IMR-90 (cell line): ENCODE data around the gene NUFIP1. TPM values are rescaled to one million over a fixed set of nuclear protein-coding genes. Genes with fewer than 3 reads are reported as not detected.

Source experiments
- ATAC-seq: fragments of 200-7000 bp; cut with Tn5 transposase; 2 replicates; pipeline ENCODE4 v1.9.1; 2020; ENCODE audit warnings: low read depth, mild to moderate bottlenecking, moderate library complexity
- BruUV-seq: library from RNA; stranded (reverse); fragments of 400-500 nt; replicated peaks from 2 replicates; lab custom pipeline; 2021; lab: Mats Ljungman, UMichigan
- CTCF ChIA-PET: fragments of 300-600 bp; formaldehyde crosslinking; extraction: SDS; loops from one replicate; lab custom pipeline; 2021; ENCODE audit warnings: antibody characterized with exemption; lab: Yijun Ruan, JAX
- POLR2A ChIA-PET: fragments of 300-600 bp; sonication (Branson Sonifier 250); formaldehyde crosslinking; loops from one replicate; lab custom pipeline; 2022; ENCODE audit warnings: antibody characterized with exemption; ENCODE audit not compliant: unreplicated experiment; lab: Charles Lee
- DNase-seq: peaks from one replicate; pipeline ENCODE4 v3.0.0; 2013
- H2AFZ ChIP-seq: replicated peaks from 2 replicates; pipeline ENCODE3; 2013; ENCODE audit warnings: low read length, mild to moderate bottlenecking; ENCODE audit not compliant: poor library complexity
- H2AK5ac ChIP-seq: 2 replicates; pipeline ENCODE4 v1.6.1; 2013; ENCODE audit warnings: low read depth, low read length, inconsistent platforms
- H2AK9ac ChIP-seq: replicated peaks from 2 replicates; pipeline ENCODE3; 2013; ENCODE audit warnings: mild to moderate bottlenecking, low read depth, low read length, moderate library complexity; ENCODE audit not compliant: poor library complexity
- H2BK120ac ChIP-seq: 2 replicates; pipeline ENCODE4 v1.6.1; 2013; ENCODE audit warnings: low read depth, low read length, inconsistent platforms
- H2BK15ac ChIP-seq: 3 replicates; pipeline ENCODE4 v1.6.1; 2013; ENCODE audit warnings: low read depth, low read length, inconsistent platforms
- H2BK20ac ChIP-seq: 2 replicates; pipeline ENCODE4 v1.6.1; 2013; ENCODE audit warnings: low read depth, mild to moderate bottlenecking, inconsistent platforms, low read length, moderate library complexity
- H2BK5ac ChIP-seq: 2 replicates; pipeline ENCODE4 v1.6.1; 2013; ENCODE audit warnings: mild to moderate bottlenecking, low read depth, low read length, inconsistent platforms; ENCODE audit not compliant: poor library complexity, severe bottlenecking
- H3K14ac ChIP-seq: replicated peaks from 2 replicates; pipeline ENCODE4 v1.6.1; 2013; ENCODE audit warnings: low read depth, low read length, inconsistent platforms
- H3K18ac ChIP-seq: 2 replicates; pipeline ENCODE4 v1.6.1; 2013; ENCODE audit warnings: low read depth, low read length, control low read depth
- H3K23ac ChIP-seq: 2 replicates; pipeline ENCODE4 v1.6.1; 2013; ENCODE audit warnings: low read depth, low read length, inconsistent platforms
- H3K27ac ChIP-seq: 2 replicates; pipeline ENCODE4 v1.5.1; 2013; ENCODE audit warnings: mild to moderate bottlenecking, control low read depth, low read length; ENCODE audit not compliant: insufficient read depth
- H3K27me3 ChIP-seq: 2 replicates; pipeline ENCODE4 v1.6.1; 2013; ENCODE audit warnings: low read length; ENCODE audit not compliant: control insufficient read depth, insufficient read depth
- H3K36me3 ChIP-seq: 2 replicates; pipeline ENCODE4 v1.6.1; 2013; ENCODE audit warnings: low read length, mixed read lengths; ENCODE audit not compliant: control insufficient read depth, insufficient read depth
- H3K4ac ChIP-seq: 2 replicates; pipeline ENCODE4 v1.6.1; 2013; ENCODE audit warnings: low read depth, low read length, inconsistent platforms
- H3K4me1 ChIP-seq: 2 replicates; pipeline ENCODE4 v1.6.1; 2013; ENCODE audit warnings: low read length, mixed read lengths; ENCODE audit not compliant: control insufficient read depth, insufficient read depth
- H3K4me2 ChIP-seq: 2 replicates; pipeline ENCODE4 v1.6.1; 2013; ENCODE audit warnings: low read depth, mild to moderate bottlenecking, control low read depth, low read length, moderate library complexity
- H3K4me3 ChIP-seq: 2 replicates; pipeline ENCODE4 v1.5.1; 2013; ENCODE audit warnings: low read depth, mild to moderate bottlenecking, control low read depth, low read length, moderate library complexity; ENCODE audit not compliant: insufficient read depth
- H3K56ac ChIP-seq: 2 replicates; pipeline ENCODE4 v1.6.1; 2013; ENCODE audit warnings: low read length, inconsistent platforms; ENCODE audit not compliant: insufficient read depth; ENCODE audit errors: extremely low read depth
- H3K79me1 ChIP-seq, 2 experiments: 2 replicates each; pipeline ENCODE4 v1.6.1; 2013; ENCODE audit warnings: low read length in 2 of 2, inconsistent platforms in 1 of 2, low read depth in 1 of 2
- H3K9ac ChIP-seq: 2 replicates; pipeline ENCODE4 v1.6.1; 2013; ENCODE audit warnings: low read depth, low read length, control low read depth
- H3K9me1 ChIP-seq: 2 replicates; pipeline ENCODE4 v1.6.1; 2013; ENCODE audit warnings: low read length, inconsistent platforms; ENCODE audit not compliant: insufficient read depth
- H3K9me3 ChIP-seq: 2 replicates; pipeline ENCODE4 v1.6.1; 2013; ENCODE audit warnings: low read length; ENCODE audit not compliant: control insufficient read depth, insufficient read depth
- H4K20me1 ChIP-seq: 2 replicates; pipeline ENCODE4 v1.6.1; 2013; ENCODE audit warnings: low read length, inconsistent platforms; ENCODE audit not compliant: insufficient read depth
- H4K5ac ChIP-seq: 2 replicates; pipeline ENCODE4 v1.6.1; 2013; ENCODE audit warnings: mild to moderate bottlenecking, low read depth, low read length, control low read depth
- H4K8ac ChIP-seq, 2 experiments: 2 replicates each; pipeline ENCODE4 v1.6.1; 2013; ENCODE audit warnings: low read depth in 2 of 2, low read length in 2 of 2, control low read depth in 1 of 2, inconsistent platforms in 1 of 2
- H4K91ac ChIP-seq: 2 replicates; pipeline ENCODE4 v1.6.1; 2013; ENCODE audit warnings: low read depth, low read length, inconsistent platforms; ENCODE audit not compliant: insufficient read depth
- BHLHE40 ChIP-seq: fragments of 150-350 bp; IDR thresholded peaks from 2 replicates; pipeline ENCODE4 v1.6.1; 2016; ENCODE audit warnings: mild to moderate bottlenecking, low read depth, low read length
- CEBPB ChIP-seq: IDR thresholded peaks from 2 replicates; pipeline ENCODE4 v1.6.1; 2012; ENCODE audit warnings: low read depth, low read length, improper control_type of control experiment
- CHD1 ChIP-seq: IDR thresholded peaks from 2 replicates; pipeline ENCODE4 v1.6.1; 2012; ENCODE audit warnings: low read depth, low read length, improper control_type of control experiment
- FOS ChIP-seq: fragments of 150-350 bp; IDR thresholded peaks from 2 replicates; pipeline ENCODE4 v1.6.1; 2016; ENCODE audit warnings: low read depth, low read length
- MAFK ChIP-seq: IDR thresholded peaks from 2 replicates; pipeline ENCODE4 v1.6.1; 2012; ENCODE audit warnings: low read depth, low read length, improper control_type of control experiment
- MAZ ChIP-seq: IDR thresholded peaks from 2 replicates; pipeline ENCODE4 v1.6.1; 2012; ENCODE audit warnings: low read depth, mild to moderate bottlenecking, low read length, improper control_type of control experiment, moderate library complexity, borderline replicate concordance
- MXI1 ChIP-seq: IDR thresholded peaks from 2 replicates; pipeline ENCODE4 v1.6.1; 2012; ENCODE audit warnings: low read depth, mild to moderate bottlenecking, low read length, moderate library complexity, borderline replicate concordance
- NFE2L2 ChIP-seq: fragments of 150-350 bp; IDR thresholded peaks from 2 replicates; pipeline ENCODE4 v1.6.1; 2016; ENCODE audit warnings: low read depth, mild to moderate bottlenecking, low read length
- POLR2A ChIP-seq: IDR thresholded peaks from 2 replicates; pipeline ENCODE4 v1.6.1; 2012; ENCODE audit warnings: mild to moderate bottlenecking, low read depth, low read length
- RAD21 ChIP-seq: IDR thresholded peaks from 2 replicates; pipeline ENCODE4 v1.6.1; 2012; ENCODE audit warnings: low read length, improper control_type of control experiment
- RCOR1 ChIP-seq: IDR thresholded peaks from 2 replicates; pipeline ENCODE4 v1.6.1; 2012; ENCODE audit warnings: mild to moderate bottlenecking, low read length, improper control_type of control experiment; ENCODE audit not compliant: insufficient replicate concordance
- RFX5 ChIP-seq: IDR thresholded peaks from 2 replicates; pipeline ENCODE4 v1.8.0; 2012; ENCODE audit warnings: low read depth, mild to moderate bottlenecking, low read length, moderate library complexity
- SMC3 ChIP-seq: fragments of 150-350 bp; IDR thresholded peaks from 2 replicates; pipeline ENCODE4 v1.6.1; 2016; ENCODE audit warnings: low read depth, mild to moderate bottlenecking, antibody characterized with exemption, low read length, moderate library complexity
- WGBS, 2 experiments: methylation state at CpG; one replicate each; pipeline versions ENCODE4 v1.1.5 to v1.1.7; 2013; ENCODE audit warnings: missing lambda C conversion rate in 2 of 2; ENCODE audit not compliant: insufficient read length in 1 of 2; ENCODE audit errors: extremely low coverage in 2 of 2; 5-methylcytosine and 5-hydroxymethylcytosine counted together
- dilution Hi-C: fragments of 300-500 bp; cut with HindIII; formaldehyde crosslinking; loops from one replicate; pipeline ENCODE4 v1.14.3; 2018; ENCODE audit warnings: low sequenced_read_pairs; ENCODE audit not compliant: unreplicated experiment
- in situ Hi-C: fragments of 300-500 bp; cut with MboI; formaldehyde crosslinking; loops from 3 replicates; pipeline ENCODE4 v1.14.3; 2019; ENCODE audit warnings: low sequenced_read_pairs, inconsistent platforms, mixed read lengths
- intact Hi-C: fragments of 100-400 bp; cut with micrococcal nuclease; formaldehyde crosslinking; loops from 2 replicates; pipeline ENCODE4 v1.10.0; 2022
- polyA plus RNA-seq, 3 experiments: library from polyadenylated mRNA; depleted of rRNA; stranded (reverse); fragments of >200 nt; gene quantifications; 2 replicates each; pipeline ENCODE4 v1.2.3, GENCODE V29; 2012; ENCODE audit warnings: low replicate concordance in 1 of 3
- total RNA-seq: library from RNA; depleted of rRNA; stranded (reverse); fragments of >200 nt; gene quantifications from 2 replicates; pipeline ENCODE4 v1.2.3, GENCODE V29; 2012
- TF ChIP-seq, protein P1 (sequence below): fragments of 150-350 bp; IDR thresholded peaks from 2 replicates; pipeline ENCODE4 v1.6.1; 2017; ENCODE audit warnings: mild to moderate bottlenecking, antibody characterized with exemption, low read length, low read depth
- TF ChIP-seq, protein P2 (sequence below): conservative IDR thresholded peaks from 2 replicates; pipeline ENCODE4 v1.5.1; 2012; ENCODE audit warnings: mild to moderate bottlenecking, low read depth, low read length, improper control_type of control experiment
- TF ChIP-seq, protein P3 (sequence below): fragments of 150-350 bp; IDR thresholded peaks from 2 replicates; pipeline ENCODE4 v1.6.1; 2016; ENCODE audit warnings: low read depth, mild to moderate bottlenecking, low read length, moderate library complexity, borderline replicate concordance

The NUFIP1 gene
- total and polyA plus RNA-seq, 2 of the 4 experiments (the other 2 are of a cell fraction): 1.4 to 2.3 TPM

- no peaks in the 10 kb centered on the region for H4K20me1 ChIP-seq
- TF ChIP-seq FOS (no peak), NFE2L2 (no peak), RAD21 (no peak), MAFK (no peak), POLR2A (no peak), RFX5 (no peak), MAZ (no peak), CHD1 (no peak), BHLHE40 (no peak), RCOR1 (no peak), MXI1 (no peak), SMC3 (no peak), CEBPB (no peak)
- TF ChIP-seq, protein P1, sequence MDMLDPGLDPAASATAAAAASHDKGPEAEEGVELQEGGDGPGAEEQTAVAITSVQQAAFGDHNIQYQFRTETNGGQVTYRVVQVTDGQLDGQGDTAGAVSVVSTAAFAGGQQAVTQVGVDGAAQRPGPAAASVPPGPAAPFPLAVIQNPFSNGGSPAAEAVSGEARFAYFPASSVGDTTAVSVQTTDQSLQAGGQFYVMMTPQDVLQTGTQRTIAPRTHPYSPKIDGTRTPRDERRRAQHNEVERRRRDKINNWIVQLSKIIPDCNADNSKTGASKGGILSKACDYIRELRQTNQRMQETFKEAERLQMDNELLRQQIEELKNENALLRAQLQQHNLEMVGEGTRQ: no peak
- TF ChIP-seq, protein P2, sequence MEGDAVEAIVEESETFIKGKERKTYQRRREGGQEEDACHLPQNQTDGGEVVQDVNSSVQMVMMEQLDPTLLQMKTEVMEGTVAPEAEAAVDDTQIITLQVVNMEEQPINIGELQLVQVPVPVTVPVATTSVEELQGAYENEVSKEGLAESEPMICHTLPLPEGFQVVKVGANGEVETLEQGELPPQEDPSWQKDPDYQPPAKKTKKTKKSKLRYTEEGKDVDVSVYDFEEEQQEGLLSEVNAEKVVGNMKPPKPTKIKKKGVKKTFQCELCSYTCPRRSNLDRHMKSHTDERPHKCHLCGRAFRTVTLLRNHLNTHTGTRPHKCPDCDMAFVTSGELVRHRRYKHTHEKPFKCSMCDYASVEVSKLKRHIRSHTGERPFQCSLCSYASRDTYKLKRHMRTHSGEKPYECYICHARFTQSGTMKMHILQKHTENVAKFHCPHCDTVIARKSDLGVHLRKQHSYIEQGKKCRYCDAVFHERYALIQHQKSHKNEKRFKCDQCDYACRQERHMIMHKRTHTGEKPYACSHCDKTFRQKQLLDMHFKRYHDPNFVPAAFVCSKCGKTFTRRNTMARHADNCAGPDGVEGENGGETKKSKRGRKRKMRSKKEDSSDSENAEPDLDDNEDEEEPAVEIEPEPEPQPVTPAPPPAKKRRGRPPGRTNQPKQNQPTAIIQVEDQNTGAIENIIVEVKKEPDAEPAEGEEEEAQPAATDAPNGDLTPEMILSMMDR: no peak
- TF ChIP-seq, protein P3, sequence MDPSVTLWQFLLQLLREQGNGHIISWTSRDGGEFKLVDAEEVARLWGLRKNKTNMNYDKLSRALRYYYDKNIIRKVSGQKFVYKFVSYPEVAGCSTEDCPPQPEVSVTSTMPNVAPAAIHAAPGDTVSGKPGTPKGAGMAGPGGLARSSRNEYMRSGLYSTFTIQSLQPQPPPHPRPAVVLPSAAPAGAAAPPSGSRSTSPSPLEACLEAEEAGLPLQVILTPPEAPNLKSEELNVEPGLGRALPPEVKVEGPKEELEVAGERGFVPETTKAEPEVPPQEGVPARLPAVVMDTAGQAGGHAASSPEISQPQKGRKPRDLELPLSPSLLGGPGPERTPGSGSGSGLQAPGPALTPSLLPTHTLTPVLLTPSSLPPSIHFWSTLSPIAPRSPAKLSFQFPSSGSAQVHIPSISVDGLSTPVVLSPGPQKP: no peak
- no peak overlapping the region for H3K23ac ChIP-seq
- no peak overlapping the region for H2BK5ac ChIP-seq
- H2BK120ac ChIP-seq: no peak overlapping the region
- H3K56ac ChIP-seq: no peak overlapping the region
- no peak overlapping the region for H3K4ac ChIP-seq
- H3K4me3 ChIP-seq: no peak overlapping the region
- no peak overlapping the region for H2AFZ ChIP-seq
- peaks cover 3 to 21% of the 10 kb centered on the region in 2 experiments; a peak in 3 of 4 replicates for H3K79me1 ChIP-seq
- ChIA-PET POLR2A (no interaction called here), CTCF (no interaction called here)
- no peaks in the 10 kb centered on the region for H3K9me3 ChIP-seq
- no peak overlapping the region for H2AK5ac ChIP-seq
- H3K18ac ChIP-seq: no peak overlapping the region
- no peak overlapping the region for H4K91ac ChIP-seq
- no peak overlapping the region for H3K9ac ChIP-seq
- ATAC-seq: no peak
- no peak overlapping the region for H2AK9ac ChIP-seq
- in situ Hi-C loops (no loop called here), intact Hi-C loops (no loop called here), dilution Hi-C loops (no loop called here)
- H3K9me1 ChIP-seq: no peaks in the 10 kb centered on the region
- H3K4me2 ChIP-seq: no peak overlapping the region
- no peak overlapping the region for H4K5ac ChIP-seq
- H2BK15ac ChIP-seq: no peak overlapping the region
- BruUV-seq: no TSS peak
- no peaks in the 10 kb centered on the region for H3K27me3 ChIP-seq
- H4K8ac ChIP-seq: no peak overlapping the region
- peaks cover 3% of the 10 kb centered on the region; the same call in 1 of the 2 replicates for H3K4me1 ChIP-seq
- H3K14ac ChIP-seq: no peak overlapping the region
- no peak for DNase-seq
- no CpG with 5 or more reads among the region's 2 CpGs for WGBS, 2 experiments
- no peak overlapping the region for H2BK20ac ChIP-seq
- H3K27ac ChIP-seq: no peak overlapping the region
- H3K36me3 ChIP-seq: peaks cover 2% of the 10 kb centered on the region; the same call in 1 of the 2 replicates
Observed at GRCh38 chr13:44952671-44953070, 36.6 kb downstream of the NUFIP1 start.
